ENCODE results near the gene SLC25A34. TPM values are rescaled to one million over a fixed set of nuclear protein-coding genes. Genes with fewer than 3 reads are reported as not detected.

SLC25A34 gene
- total RNA-seq, 4 donors from 2014 or later, result 12.9 to 73.3 (median 36.2) TPM

- no peaks in the 10 kb centered on the region for H3K27me3 ChIP-seq
- H3K36me3 ChIP-seq, result no peaks in the 10 kb centered on the region
- WGBS, 2 donors (ENCODE audit: low coverage in 1 of 2), result 79 to 94% methylated on average over 8 to 15 of the region's 17 CpGs
- H3K9me3 ChIP-seq, result no peaks in the 10 kb centered on the region
- no peak overlapping the region for H3K4me3 ChIP-seq
- in situ Hi-C loops (cut with MboI; ENCODE audit: low pct_ligation_motif_present in 1 of 4, low pct_unique_long_range_greater_than_20kb in 1 of 4, low sequenced_read_pairs in 3 of 4), result no loop called here
- DNase-seq, result no peak
- intact Hi-C loops (cut with DNase I; ENCODE audit: low total_unique reads), result no loop called here
- no peak for TF ChIP-seq POLR2A (IDR thresholded peaks at IDR 0.05)
- TF ChIP-seq CTCF (IDR thresholded peaks at IDR 0.05), result no peak
- TF ChIP-seq POLR2AphosphoS5 (IDR thresholded peaks at IDR 0.05), result no peak
- no peak for TF ChIP-seq EP300 (IDR thresholded peaks at IDR 0.05; ENCODE audit: low read depth)
- H3K27ac ChIP-seq, result peak overlapping the region; percentile 80 to 85 (median 84)
- peaks cover 11 to 48% (median 24%) of the 10 kb centered on the region in 4 donors for H3K4me1 ChIP-seq
Measured at GRCh38 chr1:15704526-15705183, 31.4 kb upstream of the SLC25A34 start.

GRCh38 chr1:15705184-15705566 is 30.9 kb upstream of the SLC25A34 start:
- 97% methylated on average over 8 to 11 of the region's 11 CpGs for WGBS, 2 donors (ENCODE audit: low coverage in 1 of 2)
- no peaks in the 10 kb centered on the region for H3K9me3 ChIP-seq
- intact Hi-C loops (cut with DNase I; ENCODE audit: low total_unique reads) (no loop called here), in situ Hi-C loops (cut with MboI; ENCODE audit: low pct_ligation_motif_present in 1 of 4, low pct_unique_long_range_greater_than_20kb in 1 of 4, low sequenced_read_pairs in 3 of 4) (no loop called here)
- DNase-seq, result no peak
- no peaks in the 10 kb centered on the region for H3K27me3 ChIP-seq
- no peak for TF ChIP-seq POLR2AphosphoS5 (IDR thresholded peaks at IDR 0.05)
- no peak for TF ChIP-seq CTCF (IDR thresholded peaks at IDR 0.05)
- TF ChIP-seq POLR2A (IDR thresholded peaks at IDR 0.05), result no peak
- TF ChIP-seq EP300 (IDR thresholded peaks at IDR 0.05; ENCODE audit: low read depth), result no peak
- H3K4me1 ChIP-seq, result peaks cover 6 to 45% (median 22%) of the 10 kb centered on the region in 4 donors
- no peak overlapping the region for H3K4me3 ChIP-seq
- peak overlapping the region in 3 of 4 donors; percentile 84 to 85 (median 84) for H3K27ac ChIP-seq
- no peaks in the 10 kb centered on the region for H3K36me3 ChIP-seq

DNA sequence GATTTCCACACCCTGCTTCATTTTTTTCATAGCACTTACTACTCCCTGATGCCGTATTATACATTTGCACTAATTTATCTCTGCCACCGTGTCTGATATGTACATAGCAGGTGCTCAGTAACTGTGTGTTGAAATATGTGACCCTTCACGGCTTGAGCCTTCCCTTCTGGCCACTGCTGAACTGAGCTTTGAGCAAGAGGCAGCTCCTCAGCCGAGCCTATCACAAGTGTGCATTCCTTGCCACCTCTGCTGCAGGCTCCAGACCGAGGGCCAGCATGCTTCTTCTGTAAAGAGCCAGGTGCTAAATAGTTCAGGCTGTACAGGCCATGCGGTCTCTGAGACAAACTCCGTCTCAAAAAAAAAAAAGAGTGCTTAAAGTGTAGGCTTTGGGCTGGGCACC is 29.3 kb upstream of the SLC25A34 start:
- Histone ChIP-seq H3K4me3 (no peak overlapping the region), H3K27ac (no peak overlapping the region), H3K27me3 (no peaks in the 10 kb centered on the region), H3K4me1 (peaks cover 6 to 39% (median 20%) of the 10 kb centered on the region in 4 donors), H3K36me3 (no peaks in the 10 kb centered on the region), H3K9me3 (no peaks in the 10 kb centered on the region)
- in situ Hi-C loops (cut with MboI; ENCODE audit: low pct_ligation_motif_present in 1 of 4, low pct_unique_long_range_greater_than_20kb in 1 of 4, low sequenced_read_pairs in 3 of 4) (no loop called here), intact Hi-C loops (cut with DNase I; ENCODE audit: low total_unique reads) (no loop called here)
- no peak for DNase-seq
- TF ChIP-seq POLR2AphosphoS5 (IDR thresholded peaks at IDR 0.05) (no peak), POLR2A (IDR thresholded peaks at IDR 0.05) (no peak)
- 86 to 89% methylated on average over 6 to 7 of the region's 7 CpGs for WGBS, 2 donors (ENCODE audit: low coverage in 1 of 2)

DNA sequence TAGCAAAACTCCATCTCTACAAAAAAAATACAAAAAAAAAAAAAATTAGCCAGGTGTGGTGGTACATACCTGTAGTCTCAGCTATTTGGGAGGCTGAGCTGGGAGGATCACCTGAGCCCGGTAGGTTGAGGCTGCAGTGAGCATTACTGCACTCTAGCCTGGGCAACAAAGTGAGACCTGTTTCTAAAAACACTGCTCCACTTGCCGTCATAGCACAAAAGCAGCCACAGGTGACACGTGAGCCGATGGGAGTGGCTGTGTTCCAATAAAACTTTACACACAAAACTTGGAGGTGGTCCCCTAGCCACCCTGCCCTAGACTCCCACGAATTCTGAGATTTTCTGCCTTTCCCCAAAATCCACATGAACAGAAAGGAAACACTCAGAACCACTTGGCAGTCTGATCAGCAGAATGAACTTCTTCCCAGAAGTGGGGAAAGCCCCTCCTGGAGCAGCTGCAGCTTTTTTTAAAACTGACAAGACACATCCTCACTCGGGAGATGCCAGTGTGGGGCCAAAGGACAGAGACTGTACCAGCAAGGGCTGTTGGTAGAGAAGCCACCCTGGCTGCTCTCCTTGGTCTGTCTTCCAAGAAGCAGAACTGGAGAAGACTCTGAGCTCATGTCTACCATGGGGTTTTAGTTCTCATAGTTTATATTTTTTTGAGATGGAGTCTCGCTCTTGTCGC is 28.7 kb upstream of the SLC25A34 start:
- TF ChIP-seq POLR2A (IDR thresholded peaks at IDR 0.05) (no peak), POLR2AphosphoS5 (IDR thresholded peaks at IDR 0.05) (no peak), EP300 (IDR thresholded peaks at IDR 0.05; ENCODE audit: low read depth) (no peak), CTCF (IDR thresholded peaks at IDR 0.05) (no peak)
- H3K27ac ChIP-seq, result no peak overlapping the region
- intact Hi-C loops (cut with DNase I; ENCODE audit: low total_unique reads), result no loop called here
- no peaks in the 10 kb centered on the region for H3K36me3 ChIP-seq
- H3K9me3 ChIP-seq, result no peaks in the 10 kb centered on the region
- H3K4me1 ChIP-seq, result peaks cover 6 to 37% (median 20%) of the 10 kb centered on the region in 4 donors
- in situ Hi-C loops (cut with MboI; ENCODE audit: low pct_ligation_motif_present in 1 of 4, low pct_unique_long_range_greater_than_20kb in 1 of 4, low sequenced_read_pairs in 3 of 4), result no loop called here
- H3K4me3 ChIP-seq, result no peak overlapping the region
- no peak for DNase-seq
- no peaks in the 10 kb centered on the region for H3K27me3 ChIP-seq
- 48 to 66% methylated on average over 2 to 8 of the region's 8 CpGs for WGBS, 2 donors (ENCODE audit: low coverage in 1 of 2)
